Measurements from ENCODE around the gene TPK1. TPM values are rescaled to one million over a fixed set of nuclear protein-coding genes. Genes with fewer than 3 reads are reported as not detected.

TPK1 gene
- total RNA-seq, 5 donors from 2014 or later (not counting 1 experiment from before 2014, with no cell fraction given), result 19.1 to 31.6 (median 22.0) TPM

- H3K27ac ChIP-seq (ENCODE audit: low read length), result no peak overlapping the region
- H3K4me1 ChIP-seq (ENCODE audit: control insufficient read depth in 1 of 2, extremely low read depth in 1 of 2, insufficient read depth in 2 of 2, low read length in 2 of 2), result peaks cover 0 to 6% of the 10 kb centered on the region in 2 experiments
- no peak overlapping the region for H3K4me3 ChIP-seq (ENCODE audit: control insufficient read depth in 1 of 2, extremely low read depth in 1 of 2, low read length in 1 of 2)
- no peaks in the 10 kb centered on the region for H3K9me3 ChIP-seq
- Mint-ChIP-seq H3K9me3 (no peaks in the 10 kb centered on the region), H3K4me1 (no peaks in the 10 kb centered on the region), H3K4me3 (no peak overlapping the region), H3K27ac (no peak overlapping the region), H3K36me3 (no peaks in the 10 kb centered on the region), H3K27me3 (peaks cover 13 to 18% of the 10 kb centered on the region in 2 donors)
- WGBS (ENCODE audit: insufficient coverage), result 91% methylated on average over 10 of the region's 12 CpGs
- POLR2A ChIA-PET, result interaction anchor here in 1 of 2 donors (0.7 kb wide), 1 partner anchor 299 kb away, joined by 5 read pairs; no protein-coding TSS in a partner anchor
- no peaks in the 10 kb centered on the region for H3K36me3 ChIP-seq (ENCODE audit: control insufficient read depth in 2 of 2, extremely low read depth in 1 of 2, insufficient read depth in 1 of 2, low read length in 1 of 2)
- DNase-seq (no peak), ATAC-seq (replicated peaks in 1 of 4) (no peak)
- CTCF ChIA-PET, result no interaction called here
- H3K27me3 ChIP-seq (replicated peaks in 1 of 2; ENCODE audit: control insufficient read depth in 2 of 2, extremely low read depth in 1 of 2, insufficient read depth in 2 of 2, low read length in 1 of 2), result peaks cover 0 to 6% of the 10 kb centered on the region in 2 experiments
Observed at GRCh38 chr7:144407266-144407931, 428.5 kb downstream of the TPK1 start.

GRCh38 chr7:144404946-144405345, 430.9 kb downstream of the TPK1 start:
- Mint-ChIP-seq H3K36me3 (no peaks in the 10 kb centered on the region), H3K27me3 (peaks cover 14 to 16% of the 10 kb centered on the region in 2 donors), H3K9me3 (no peaks in the 10 kb centered on the region), H3K27ac (no peak overlapping the region), H3K4me3 (no peak overlapping the region), H3K4me1 (no peaks in the 10 kb centered on the region)
- Histone ChIP-seq H3K4me1 (ENCODE audit: control insufficient read depth in 1 of 2, extremely low read depth in 1 of 2, insufficient read depth in 2 of 2, low read length in 2 of 2) (peaks cover 0 to 6% of the 10 kb centered on the region in 2 experiments), H3K27me3 (replicated peaks in 1 of 2; ENCODE audit: control insufficient read depth in 2 of 2, extremely low read depth in 1 of 2, insufficient read depth in 2 of 2, low read length in 1 of 2) (peaks cover 0 to 11% of the 10 kb centered on the region in 2 experiments), H3K4me3 (ENCODE audit: control insufficient read depth in 1 of 2, extremely low read depth in 1 of 2, low read length in 1 of 2) (no peak overlapping the region), H3K27ac (ENCODE audit: low read length) (no peak overlapping the region), H3K36me3 (ENCODE audit: control insufficient read depth in 2 of 2, extremely low read depth in 1 of 2, insufficient read depth in 1 of 2, low read length in 1 of 2) (no peaks in the 10 kb centered on the region), H3K9me3 (no peaks in the 10 kb centered on the region)
- WGBS (ENCODE audit: insufficient coverage), result 91% methylated on average over 4 of the region's 4 CpGs
- DNase-seq (no peak), ATAC-seq (replicated peaks in 1 of 4) (no peak)
- ChIA-PET POLR2A (no interaction called here), CTCF (no interaction called here)

GRCh38 chr7:144403649-144404061, 432.2 kb downstream of the TPK1 start, which contains the start of gene NOBOX:
TSS of gene NOBOX (minus strand) at chr7:144403693.
- H3K36me3 Mint-ChIP-seq, result no peaks in the 10 kb centered on the region
- H3K27me3 Mint-ChIP-seq, result peaks cover 11 to 13% of the 10 kb centered on the region in 2 donors
- Histone ChIP-seq H3K36me3 (ENCODE audit: control insufficient read depth in 2 of 2, extremely low read depth in 1 of 2, insufficient read depth in 1 of 2, low read length in 1 of 2) (no peaks in the 10 kb centered on the region), H3K27me3 (replicated peaks in 1 of 2; ENCODE audit: control insufficient read depth in 2 of 2, extremely low read depth in 1 of 2, insufficient read depth in 2 of 2, low read length in 1 of 2) (peaks cover 0 to 20% of the 10 kb centered on the region in 2 experiments), H3K9me3 (no peaks in the 10 kb centered on the region), H3K27ac (ENCODE audit: low read length) (no peak within 1 kb of the TSS), H3K4me3 (ENCODE audit: control insufficient read depth in 1 of 2, extremely low read depth in 1 of 2, low read length in 1 of 2) (no peak within 1 kb of the TSS), H3K4me1 (ENCODE audit: control insufficient read depth in 1 of 2, extremely low read depth in 1 of 2, insufficient read depth in 2 of 2, low read length in 2 of 2) (peaks cover 0 to 6% of the 10 kb centered on the region in 2 experiments)
- no CpG with 5 or more reads among the region's 39 CpGs for WGBS (ENCODE audit: insufficient coverage)
- no peak within 1 kb of the TSS for H3K4me3 Mint-ChIP-seq
- no peaks in the 10 kb centered on the region for H3K4me1 Mint-ChIP-seq
- CTCF ChIA-PET, result no interaction called here
- POLR2A ChIA-PET, result no interaction called here
- ATAC-seq (replicated peaks in 1 of 4) (no peak), DNase-seq (no peak)
- no peaks in the 10 kb centered on the region for H3K9me3 Mint-ChIP-seq
- H3K27ac Mint-ChIP-seq, result no peak within 1 kb of the TSS

GRCh38 chr7:144403102-144403501, 432.8 kb downstream of the TPK1 start:
- Histone ChIP-seq H3K36me3 (ENCODE audit: control insufficient read depth in 2 of 2, extremely low read depth in 1 of 2, insufficient read depth in 1 of 2, low read length in 1 of 2) (no peaks in the 10 kb centered on the region), H3K9me3 (no peaks in the 10 kb centered on the region), H3K27ac (ENCODE audit: low read length) (no peak overlapping the region), H3K4me1 (ENCODE audit: control insufficient read depth in 1 of 2, extremely low read depth in 1 of 2, insufficient read depth in 2 of 2, low read length in 2 of 2) (peaks cover 0 to 6% of the 10 kb centered on the region in 2 experiments), H3K4me3 (ENCODE audit: control insufficient read depth in 1 of 2, extremely low read depth in 1 of 2, low read length in 1 of 2) (no peak overlapping the region), H3K27me3 (replicated peaks in 1 of 2; ENCODE audit: control insufficient read depth in 2 of 2, extremely low read depth in 1 of 2, insufficient read depth in 2 of 2, low read length in 1 of 2) (peaks cover 0 to 24% of the 10 kb centered on the region in 2 experiments)
- DNase-seq (no peak), ATAC-seq (replicated peaks in 1 of 4) (no peak)
- H3K9me3 Mint-ChIP-seq, result no peaks in the 10 kb centered on the region
- peaks cover 11% of the 10 kb centered on the region in 2 donors for H3K27me3 Mint-ChIP-seq
- ChIA-PET POLR2A (no interaction called here), CTCF (no interaction called here)
- H3K4me1 Mint-ChIP-seq, result no peaks in the 10 kb centered on the region
- 91% methylated on average over 4 of the region's 11 CpGs for WGBS (ENCODE audit: insufficient coverage)
- no peak overlapping the region for H3K27ac Mint-ChIP-seq
- no peaks in the 10 kb centered on the region for H3K36me3 Mint-ChIP-seq
- no peak overlapping the region for H3K4me3 Mint-ChIP-seq

All from T-cell (primary cell).